Naive B cell (primary cell): ENCODE results near the gene TMEM129. TPM values are rescaled to one million over a fixed set of nuclear protein-coding genes. Genes with fewer than 3 reads are reported as not detected.

Experiments used
- ATAC-seq, 2 donors: fragments of 150-1000 bp; cut with Tn5 transposase; 2 replicates each; pipeline ENCODE4 v1.10.0; 2021; ENCODE audit warnings: low read depth in 2 of 2, mild to moderate bottlenecking in 2 of 2, moderate library complexity in 2 of 2
- DNase-seq: peaks from one replicate; pipeline ENCODE4 v3.0.0; 2022
- H3K27ac Mint-ChIP-seq, 6 donors: one replicate each; pipeline ENCODE4 v1.8.0; 2020 to 2022; ENCODE audit warnings: mild to moderate bottlenecking in 6 of 6, mixed read lengths in 6 of 6, moderate library complexity in 5 of 6, inconsistent platforms in 2 of 6
- H3K27me3 Mint-ChIP-seq, 3 donors: one replicate each; pipeline ENCODE4 v1.8.0; 2021 to 2022; ENCODE audit warnings: mixed read lengths in 3 of 3, mild to moderate bottlenecking in 1 of 3
- H3K36me3 Mint-ChIP-seq, 2 donors: one replicate each; pipeline ENCODE4 v1.8.0; 2020 to 2022; ENCODE audit warnings: mixed read lengths in 2 of 2, inconsistent platforms in 1 of 2, mild to moderate bottlenecking in 1 of 2
- H3K4me1 Mint-ChIP-seq, 3 donors: one replicate each; pipeline ENCODE4 v1.8.0; 2020 to 2022; ENCODE audit warnings: mixed read lengths in 3 of 3, inconsistent platforms in 1 of 3, mild to moderate bottlenecking in 1 of 3, moderate library complexity in 1 of 3
- H3K4me3 Mint-ChIP-seq, 8 donors: one replicate each; pipeline ENCODE4 v1.8.0; 2020 to 2022; ENCODE audit warnings: mild to moderate bottlenecking in 8 of 8, mixed read lengths in 8 of 8, moderate library complexity in 8 of 8, inconsistent platforms in 2 of 8
- H3K9me3 Mint-ChIP-seq, 7 donors: one replicate each; pipeline ENCODE4 v1.8.0; 2020 to 2022; ENCODE audit warnings: mixed read lengths in 7 of 7, mild to moderate bottlenecking in 5 of 7, inconsistent platforms in 2 of 7, moderate library complexity in 1 of 7
- polyA plus RNA-seq, 6 donors: library from polyadenylated mRNA; unstranded; fragments of 300-500 nt; fragmentation: Illumina TruSeq; gene quantifications; one replicate each; pipeline ENCODE4 v1.2.3, GENCODE V29; 2021; ENCODE audit warnings: low read depth in 6 of 6

The TMEM129 gene
- polyA plus RNA-seq, 6 donors from 2014 or later: 29.6 to 43.7 (median 34.7) TPM

DNA sequence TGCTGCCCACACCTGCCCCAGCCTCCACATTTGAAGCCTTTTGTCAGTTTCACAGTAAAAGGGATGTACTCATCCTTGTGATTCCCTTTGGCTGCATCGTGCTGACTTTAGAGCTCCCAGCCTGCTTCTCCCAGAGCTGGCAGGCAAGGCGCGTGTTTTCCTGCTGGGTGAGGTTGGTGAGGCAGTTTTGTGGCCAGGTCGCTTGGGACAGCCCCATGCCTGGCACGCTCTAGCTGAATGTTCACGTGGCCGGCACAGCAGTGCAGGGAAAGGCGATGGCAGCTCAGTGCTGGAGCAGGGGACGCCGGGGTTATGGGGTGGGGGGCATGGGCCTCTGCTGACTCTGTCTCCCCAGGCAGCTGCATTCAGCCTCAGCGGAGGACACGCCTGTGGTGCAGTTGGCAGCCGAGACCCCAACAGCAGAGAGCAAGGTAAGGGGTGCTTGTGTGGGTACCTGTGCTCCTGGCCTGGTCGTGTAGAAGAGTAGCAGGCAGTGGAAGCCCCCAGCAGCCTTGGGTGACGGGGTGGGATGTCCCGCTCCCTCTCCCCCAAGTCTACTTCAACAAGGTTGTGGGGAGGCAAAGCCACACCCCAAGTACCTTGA lies 9.5 kb upstream of the TMEM129 start:
- Mint-ChIP-seq H3K27ac (peak overlapping the region in 1 of 6 donors; percentile 15), H3K4me3 (no peak overlapping the region), H3K9me3 (no peaks in the 10 kb centered on the region), H3K4me1 (peaks cover 8 to 26% (median 14%) of the 10 kb centered on the region in 3 donors), H3K27me3 (no peaks in the 10 kb centered on the region), H3K36me3 (peaks cover 0 to 6% of the 10 kb centered on the region in 2 donors)
- no peak for ATAC-seq
- DNase-seq: no peak

DNA sequence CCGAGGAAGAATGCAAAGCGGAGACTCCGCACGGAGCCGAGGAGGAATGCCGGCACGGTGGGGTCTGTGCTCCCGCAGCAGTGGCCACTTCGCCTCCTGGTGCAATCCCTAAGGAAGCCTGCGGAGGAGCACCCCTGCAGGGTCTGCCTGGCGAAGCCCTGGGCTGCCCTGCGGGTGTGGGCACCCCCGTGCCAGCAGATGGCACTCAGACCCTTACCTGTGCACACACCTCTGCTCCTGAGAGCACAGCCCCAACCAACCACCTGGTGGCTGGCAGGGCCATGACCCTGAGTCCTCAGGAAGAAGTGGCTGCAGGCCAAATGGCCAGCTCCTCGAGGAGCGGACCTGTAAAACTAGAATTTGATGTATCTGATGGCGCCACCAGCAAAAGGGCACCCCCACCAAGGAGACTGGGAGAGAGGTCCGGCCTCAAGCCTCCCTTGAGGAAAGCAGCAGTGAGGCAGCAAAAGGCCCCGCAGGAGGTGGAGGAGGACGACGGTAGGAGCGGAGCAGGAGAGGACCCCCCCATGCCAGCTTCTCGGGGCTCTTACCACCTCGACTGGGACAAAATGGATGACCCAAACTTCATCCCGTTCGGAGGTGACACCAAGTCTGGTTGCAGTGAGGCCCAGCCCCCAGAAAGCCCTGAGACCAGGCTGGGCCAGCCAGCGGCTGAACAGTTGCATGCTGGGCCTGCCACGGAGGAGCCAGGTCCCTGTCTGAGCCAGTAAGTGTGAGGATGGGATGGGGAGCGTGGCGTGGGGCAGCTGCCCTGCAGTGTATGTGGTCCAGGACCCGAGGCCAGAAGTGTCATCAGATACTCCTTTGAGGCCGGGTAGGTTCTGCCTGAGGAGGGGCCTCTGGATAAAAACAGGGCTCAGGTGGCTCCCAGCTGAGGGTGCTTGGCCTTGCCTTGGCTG lies 7.2 kb upstream of the TMEM129 start:
- Mint-ChIP-seq H3K4me1 (peaks cover 16 to 44% (median 18%) of the 10 kb centered on the region in 3 donors), H3K36me3 (peaks cover 0 to 6% of the 10 kb centered on the region in 2 donors), H3K9me3 (no peaks in the 10 kb centered on the region), H3K27me3 (no peaks in the 10 kb centered on the region), H3K4me3 (no peak overlapping the region), H3K27ac (peak overlapping the region in 1 of 6 donors; percentile 67)
- DNase-seq (no peak), ATAC-seq (no peak)

DNA sequence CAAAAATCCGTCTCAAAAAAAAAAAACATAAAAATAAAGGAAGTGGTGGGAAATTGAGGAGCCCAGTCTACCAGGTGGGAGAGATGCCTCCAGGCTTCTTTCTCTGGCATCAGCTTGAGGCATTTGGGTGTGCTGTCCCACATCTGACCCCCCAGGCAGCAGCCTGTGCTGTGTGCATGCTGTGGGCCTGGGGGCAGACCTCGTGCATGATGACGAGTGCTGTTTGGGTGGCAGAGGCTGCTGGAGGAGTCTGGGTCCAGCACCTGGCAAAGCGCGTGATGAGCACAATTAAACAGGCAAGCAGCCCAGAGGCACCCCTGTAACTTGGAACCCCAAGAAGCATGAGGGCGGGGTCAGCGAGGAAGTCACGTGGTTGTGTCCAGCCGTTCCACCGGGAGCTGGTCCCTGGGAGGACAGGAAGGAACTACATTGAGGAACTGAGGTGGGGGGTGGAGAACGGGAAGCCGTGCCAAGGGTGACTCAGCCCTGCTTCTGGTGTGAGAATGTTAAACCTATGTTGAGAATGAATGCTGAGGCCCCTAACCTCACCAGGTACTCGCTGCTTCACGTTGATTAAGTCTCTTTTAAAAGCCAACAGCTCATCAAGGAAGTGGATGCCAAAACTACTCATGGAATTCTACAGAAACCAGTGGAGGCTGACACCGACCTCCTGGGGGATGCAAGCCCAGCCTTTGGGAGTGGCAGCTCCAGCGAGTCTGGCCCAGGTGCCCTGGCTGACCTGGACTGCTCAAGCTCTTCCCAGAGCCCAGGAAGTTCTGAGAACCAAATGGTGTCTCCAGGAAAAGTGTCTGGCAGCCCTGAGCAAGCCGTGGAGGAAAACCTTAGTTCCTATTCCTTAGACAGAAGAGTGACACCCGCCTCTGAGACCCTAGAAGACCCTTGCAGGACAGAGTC lies 6.3 kb upstream of the TMEM129 start:
- Mint-ChIP-seq H3K27ac (peak overlapping the region in 1 of 6 donors; percentile 88), H3K36me3 (no peaks in the 10 kb centered on the region), H3K9me3 (no peaks in the 10 kb centered on the region), H3K4me3 (no peak overlapping the region), H3K27me3 (no peaks in the 10 kb centered on the region), H3K4me1 (peaks cover 26 to 54% (median 27%) of the 10 kb centered on the region in 3 donors)
- ATAC-seq (no peak), DNase-seq (no peak)

DNA sequence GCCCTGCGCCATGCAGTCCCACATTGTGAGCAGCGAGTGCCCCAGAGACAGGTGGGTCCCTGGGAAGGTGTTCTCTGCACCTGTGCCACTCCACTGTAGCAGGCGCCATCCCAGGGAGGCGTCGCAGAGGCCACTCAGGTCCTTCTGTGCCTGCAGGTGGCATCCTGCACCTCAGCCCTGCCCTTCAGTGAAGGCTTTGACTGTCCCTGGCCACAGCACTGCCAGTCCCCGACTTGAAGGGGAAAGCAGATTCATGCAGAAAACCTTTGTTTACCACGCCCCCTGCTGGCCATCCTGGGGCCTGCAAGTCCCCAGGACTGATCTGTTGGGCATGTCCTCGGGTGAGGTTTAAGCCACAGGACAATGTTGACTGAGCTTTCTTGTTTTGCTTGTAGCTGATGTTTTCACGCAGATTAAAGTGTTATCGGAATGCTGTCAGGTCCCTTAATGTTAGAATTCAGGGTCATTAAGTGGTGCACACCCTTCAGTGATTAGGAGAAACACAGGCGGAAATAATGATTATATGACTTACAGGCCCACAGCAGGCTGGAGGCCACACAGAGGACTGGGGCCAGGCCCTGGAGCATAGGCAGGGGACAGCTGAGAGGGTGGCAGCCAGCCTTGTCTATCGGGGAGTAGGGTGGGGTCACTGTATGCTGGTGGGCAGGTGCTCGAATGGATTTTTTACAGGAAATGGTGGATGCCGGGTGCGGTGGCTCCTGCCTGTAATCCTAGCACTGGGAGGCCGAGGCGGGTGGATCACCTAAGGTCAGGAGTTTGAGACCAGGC lies 5.2 kb upstream of the TMEM129 start:
- H3K36me3 Mint-ChIP-seq: no peaks in the 10 kb centered on the region
- H3K4me1 Mint-ChIP-seq: peaks cover 32 to 60% (median 34%) of the 10 kb centered on the region in 3 donors

DNA sequence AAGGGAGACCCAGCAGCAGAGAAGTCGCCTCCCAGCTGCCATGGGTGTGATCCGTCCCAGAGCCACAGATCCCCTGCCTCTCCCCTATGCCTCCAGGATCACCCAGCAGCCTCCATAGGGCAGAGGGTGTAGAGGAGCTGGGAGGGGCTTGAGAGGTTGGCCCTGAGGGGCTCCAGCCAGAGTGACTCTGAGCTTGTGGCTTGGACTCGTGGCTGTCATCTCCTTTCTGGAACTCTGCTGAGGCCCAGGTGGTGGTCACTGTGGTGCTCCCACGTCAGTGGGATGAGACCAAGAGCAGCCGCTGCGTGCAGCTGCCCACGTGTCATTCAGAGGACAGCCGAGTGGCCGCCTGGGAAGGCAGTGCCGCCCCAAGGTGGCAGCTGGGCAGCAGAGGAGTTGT lies 4.4 kb upstream of the TMEM129 start:
- Mint-ChIP-seq H3K9me3 (no peaks in the 10 kb centered on the region), H3K4me3 (peak overlapping the region in 3 of 8 donors; percentile 29 to 89 (median 72)), H3K36me3 (no peaks in the 10 kb centered on the region), H3K4me1 (peaks cover 33 to 60% (median 34%) of the 10 kb centered on the region in 3 donors), H3K27me3 (no peaks in the 10 kb centered on the region), H3K27ac (peak overlapping the region in 3 of 6 donors; percentile 49 to 100 (median 89))
- no peak for DNase-seq
- no peak for ATAC-seq

More for the DNA sequence above, 5.2 kb upstream of the TMEM129 start:
- ATAC-seq: peak in 1 of 2 donors; percentile 17
- Mint-ChIP-seq H3K27ac (peak overlapping the region; percentile 64 to 89 (median 83)), H3K4me3 (peak overlapping the region in 5 of 8 donors; percentile 20 to 59 (median 41)), H3K27me3 (no peaks in the 10 kb centered on the region), H3K9me3 (no peaks in the 10 kb centered on the region)
- peak; percentile 83 for DNase-seq

DNA sequence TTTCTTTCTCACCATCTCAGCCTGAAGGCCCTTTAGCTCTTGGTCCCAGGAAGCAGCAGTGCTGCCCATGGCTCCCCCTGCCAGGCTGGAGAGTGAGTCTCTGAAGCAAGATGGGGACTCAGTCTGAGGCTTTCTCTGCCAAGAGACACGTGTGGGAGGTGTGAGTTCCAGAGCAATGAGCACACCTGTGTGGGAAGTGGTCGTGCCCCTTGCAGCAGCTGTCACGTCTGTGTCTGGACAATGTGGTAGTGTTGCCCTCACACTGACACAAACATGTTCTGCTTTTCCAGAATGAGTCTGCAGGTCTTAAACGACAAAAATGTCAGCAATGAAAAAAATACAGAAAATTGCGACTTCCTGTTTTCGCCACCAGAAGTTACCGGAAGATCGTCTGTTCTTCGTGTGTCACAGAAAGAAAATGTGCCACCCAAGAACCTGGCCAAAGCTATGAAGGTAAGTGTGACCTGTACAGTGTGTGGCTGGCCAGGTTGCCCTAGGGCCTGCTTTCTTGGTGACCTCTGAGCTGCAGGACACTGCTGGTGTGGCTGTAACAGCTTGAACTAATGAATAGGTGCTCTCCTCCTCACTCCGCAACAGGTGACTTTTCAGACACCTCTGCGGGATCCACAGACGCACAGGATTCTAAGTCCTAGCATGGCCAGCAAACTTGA lies 2.1 kb upstream of the TMEM129 start:
- Mint-ChIP-seq H3K9me3 (no peaks in the 10 kb centered on the region), H3K27ac (peak overlapping the region; percentile 99 to 100 (median 100)), H3K4me1 (peaks cover 39 to 64% (median 44%) of the 10 kb centered on the region in 3 donors), H3K36me3 (no peaks in the 10 kb centered on the region), H3K4me3 (peak overlapping the region; percentile 82 to 95 (median 89)), H3K27me3 (no peaks in the 10 kb centered on the region)
- DNase-seq (peak; percentile 88), ATAC-seq (peak; percentile 63 to 69)

DNA sequence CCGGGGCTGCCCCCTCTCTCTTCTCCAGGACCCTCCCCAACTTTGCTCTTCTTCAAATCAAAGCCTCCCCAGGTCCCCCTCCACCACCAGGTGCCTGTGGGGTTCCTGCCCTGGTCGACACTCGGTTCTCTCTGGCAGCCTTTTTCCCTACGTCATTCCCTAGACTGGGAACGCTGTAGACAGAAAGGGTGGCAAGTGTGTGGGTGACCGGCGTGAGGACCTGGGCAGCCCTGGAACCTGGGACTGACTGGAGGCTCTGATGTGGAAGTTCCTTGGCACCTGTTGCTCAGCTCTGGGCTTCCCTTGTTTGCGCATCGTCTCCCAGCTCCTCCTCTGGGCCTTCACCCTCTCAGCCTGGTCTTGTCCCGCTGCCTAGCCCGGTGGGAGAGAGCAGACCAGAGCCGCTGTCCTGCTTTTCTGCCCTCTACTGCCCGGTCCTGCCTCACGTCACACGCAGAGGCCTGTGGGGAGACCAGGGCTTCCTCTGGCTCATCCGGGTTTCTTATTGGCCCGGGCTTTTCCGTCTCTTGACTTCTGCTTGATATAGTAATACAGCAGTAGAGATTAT lies 1.5 kb upstream of the TMEM129 start:
- DNase-seq: no peak
- H3K4me3 Mint-ChIP-seq: peak overlapping the region; percentile 82 to 95 (median 89)
- peaks cover 37 to 64% (median 48%) of the 10 kb centered on the region in 3 donors for H3K4me1 Mint-ChIP-seq
- H3K27me3 Mint-ChIP-seq: no peaks in the 10 kb centered on the region
- no peaks in the 10 kb centered on the region for H3K9me3 Mint-ChIP-seq
- peak overlapping the region; percentile 99 to 100 (median 100) for H3K27ac Mint-ChIP-seq
- H3K36me3 Mint-ChIP-seq: no peaks in the 10 kb centered on the region
- ATAC-seq: no peak

DNA sequence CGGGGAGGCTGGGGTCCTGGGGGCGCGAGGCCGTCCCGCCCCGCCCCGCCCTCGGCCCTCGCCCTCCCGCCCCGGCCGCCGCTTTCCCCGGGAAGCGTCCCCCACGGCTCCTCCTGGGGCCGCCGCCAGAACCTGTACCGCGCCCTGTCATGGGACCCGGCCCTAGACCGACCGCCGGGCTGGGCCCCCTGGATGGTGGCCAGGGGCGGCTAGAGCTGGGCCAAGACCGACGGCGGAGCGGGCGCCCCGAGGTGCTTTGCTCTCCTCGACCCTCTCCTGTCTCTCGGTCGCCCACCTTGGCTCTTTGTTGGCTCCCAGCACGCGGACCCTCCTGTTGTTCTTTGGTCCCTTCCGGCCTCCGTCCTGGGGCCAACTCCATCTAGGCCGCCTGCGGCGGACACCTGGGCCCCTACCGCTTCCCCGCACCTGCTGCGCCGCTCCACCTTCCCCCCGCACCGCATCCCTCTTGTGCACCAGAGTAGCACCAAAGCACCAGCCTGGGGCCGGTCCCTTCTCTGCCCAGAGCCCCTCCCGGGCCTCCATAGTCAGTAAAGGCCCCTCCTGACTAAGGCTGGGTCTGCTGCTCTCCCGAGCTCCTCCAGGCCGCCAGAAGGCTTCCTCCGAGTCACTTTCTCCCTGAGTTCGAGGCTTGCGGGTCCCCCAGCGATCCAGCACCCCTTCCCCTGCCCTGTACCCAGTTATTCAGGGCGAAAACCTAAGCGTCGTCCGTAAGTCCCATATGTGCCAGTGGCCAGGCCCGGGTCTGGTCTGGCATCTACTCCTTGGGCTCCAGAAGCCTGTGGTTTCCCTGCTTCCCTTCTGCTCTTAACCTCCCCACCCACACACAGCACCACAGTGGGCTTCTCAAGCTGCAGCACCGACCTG lies 785 bp upstream of the TMEM129 start:
- Mint-ChIP-seq H3K4me3 (peak overlapping the region; percentile 82 to 95 (median 89)), H3K36me3 (no peaks in the 10 kb centered on the region), H3K27me3 (no peaks in the 10 kb centered on the region), H3K27ac (peak overlapping the region; percentile 99 to 100 (median 100)), H3K4me1 (peaks cover 37 to 61% (median 48%) of the 10 kb centered on the region in 3 donors), H3K9me3 (no peaks in the 10 kb centered on the region)
- no peak for ATAC-seq
- DNase-seq: no peak

DNA sequence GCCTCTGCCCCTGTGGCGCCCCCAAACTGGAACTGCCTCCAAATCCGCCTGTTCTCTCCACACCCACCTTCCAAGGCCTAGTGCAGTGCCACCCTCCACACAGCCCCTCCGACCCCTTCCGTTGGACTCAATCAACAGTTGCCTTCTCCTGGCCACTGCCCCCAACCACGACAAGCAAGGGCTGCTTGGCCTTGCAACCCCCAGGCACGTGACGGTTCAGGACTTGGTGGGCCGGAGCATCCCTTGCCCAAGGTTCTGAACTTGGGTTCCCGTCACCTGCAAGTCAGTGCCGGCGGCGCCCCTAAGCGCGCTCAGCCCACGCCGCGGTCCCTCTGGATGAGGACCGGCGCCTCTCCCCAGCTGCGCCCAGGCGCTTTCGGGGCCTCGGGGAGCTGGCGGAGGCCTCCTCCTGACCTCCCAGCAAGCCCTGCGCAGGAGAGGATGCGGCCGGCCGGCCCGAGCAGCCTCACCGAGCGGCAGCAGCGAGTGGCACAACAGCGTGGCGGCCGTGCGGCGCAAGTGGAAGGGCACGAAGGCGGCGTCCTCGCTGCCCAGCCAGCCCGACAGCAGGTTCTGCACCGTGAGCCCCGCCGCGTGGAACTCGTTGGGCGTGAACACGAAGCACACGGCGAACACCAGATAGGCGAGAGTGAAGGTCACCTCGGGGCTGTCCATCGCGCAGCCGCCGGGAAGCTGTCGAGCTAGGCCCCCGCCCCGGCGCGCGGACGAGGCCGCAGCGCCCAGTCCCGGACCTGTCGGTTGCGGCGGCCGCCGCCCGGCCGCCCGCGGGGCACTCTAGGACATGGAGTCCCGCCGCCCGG lies 750 bp downstream of the TMEM129 start:
- ATAC-seq (no peak), DNase-seq (peak; percentile 27)
- H3K27me3 Mint-ChIP-seq: no peaks in the 10 kb centered on the region
- no peaks in the 10 kb centered on the region for H3K36me3 Mint-ChIP-seq
- peak overlapping the region; percentile 30 to 100 (median 80) for H3K27ac Mint-ChIP-seq
- H3K4me1 Mint-ChIP-seq: peaks cover 38 to 65% (median 48%) of the 10 kb centered on the region in 3 donors
- H3K4me3 Mint-ChIP-seq: peak overlapping the region; percentile 73 to 94 (median 84)
- H3K9me3 Mint-ChIP-seq: no peaks in the 10 kb centered on the region

DNA sequence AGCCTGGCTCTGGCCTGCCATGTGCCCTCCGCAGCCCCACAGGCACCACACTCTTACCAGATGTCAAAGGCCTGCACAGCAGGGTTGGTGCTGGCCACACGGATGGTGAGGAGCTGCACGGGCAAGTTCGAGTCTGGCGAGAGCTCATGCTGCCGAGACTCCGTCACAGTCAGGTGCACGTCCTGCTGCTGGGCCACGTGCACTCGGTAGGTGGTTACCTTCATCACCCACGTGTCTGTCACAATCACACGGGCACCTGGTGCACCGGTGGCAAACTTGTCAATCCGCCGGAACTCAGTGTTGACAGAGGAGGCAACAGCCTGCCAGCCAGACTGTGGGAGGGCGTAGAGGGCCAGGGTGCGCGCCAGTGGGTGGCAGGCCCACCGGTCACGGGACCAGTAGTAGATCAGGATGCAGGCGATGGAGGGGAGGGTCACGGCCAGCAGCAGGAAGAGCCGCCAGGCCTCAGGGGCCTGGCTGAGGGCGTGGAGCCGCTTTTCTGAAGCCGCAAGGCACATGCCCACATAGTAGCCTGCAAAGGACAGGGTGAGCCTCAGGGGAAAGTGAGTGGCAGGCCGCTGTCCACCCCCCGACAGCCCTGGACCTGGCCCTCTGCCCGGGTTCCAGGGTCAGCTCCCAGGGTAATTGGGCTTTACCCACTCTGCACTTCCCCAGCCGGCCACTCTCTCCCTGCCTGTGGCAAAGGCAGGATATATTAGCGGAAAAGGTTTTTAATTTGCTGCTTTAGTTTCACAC lies 2.9 kb downstream of the TMEM129 start:
- ATAC-seq (no peak), DNase-seq (no peak)
- Mint-ChIP-seq H3K4me3 (peak overlapping the region in 7 of 8 donors; percentile 32 to 89 (median 81)), H3K36me3 (no peaks in the 10 kb centered on the region), H3K9me3 (no peaks in the 10 kb centered on the region), H3K27ac (peak overlapping the region in 4 of 6 donors; percentile 51 to 100 (median 72)), H3K27me3 (no peaks in the 10 kb centered on the region), H3K4me1 (peaks cover 44 to 66% (median 56%) of the 10 kb centered on the region in 3 donors)
